GM21515 (cell line): Measurements from ENCODE around the gene PDZRN3.

Source experiments
- ATAC-seq: cut with Tn5 transposase; IDR thresholded peaks from one replicate; pipeline ENCODE4 v1.9.1; 2021; ENCODE audit not compliant: unreplicated experiment

Gene PDZRN3

GRCh38 chr3:73623346-73623745 lies 1.4 kb downstream of the PDZRN3 start:
- ATAC-seq: no peak

GRCh38 chr3:73622091-73622805 lies 2.5 kb downstream of the PDZRN3 start:
- no peak for ATAC-seq

GRCh38 chr3:73621388-73621787 lies 3.4 kb downstream of the PDZRN3 start:
- no peak for ATAC-seq

- ATAC-seq: no peak
Observed at GRCh38 chr3:73618461-73618860, 6.3 kb downstream of the PDZRN3 start.

- ATAC-seq: no peak
Observed at GRCh38 chr3:73616056-73616455, 8.7 kb downstream of the PDZRN3 start.

GRCh38 chr3:73614419-73614818 lies 10.3 kb downstream of the PDZRN3 start:
- no peak for ATAC-seq

GRCh38 chr3:73611176-73611575 lies 13.6 kb downstream of the PDZRN3 start:
- ATAC-seq: no peak

- ATAC-seq: no peak
Observed at GRCh38 chr3:73610493-73610892, 14.2 kb downstream of the PDZRN3 start.

GRCh38 chr3:73609655-73610054 lies 15.1 kb downstream of the PDZRN3 start:
- ATAC-seq: no peak

- no peak for ATAC-seq
Observed at GRCh38 chr3:73609315-73609641, 15.5 kb downstream of the PDZRN3 start.

GRCh38 chr3:73608456-73609314 lies 16.1 kb downstream of the PDZRN3 start:
- no peak for ATAC-seq

GRCh38 chr3:73605861-73606260 lies 18.9 kb downstream of the PDZRN3 start:
- ATAC-seq: no peak

GRCh38 chr3:73605412-73605811 lies 19.3 kb downstream of the PDZRN3 start:
- ATAC-seq: no peak

- no peak for ATAC-seq
Observed at GRCh38 chr3:73604451-73604850, 20.3 kb downstream of the PDZRN3 start.

GRCh38 chr3:73603762-73604171 lies 21.0 kb downstream of the PDZRN3 start:
- no peak for ATAC-seq

GRCh38 chr3:73602170-73602569 lies 22.6 kb downstream of the PDZRN3 start:
- no peak for ATAC-seq

- ATAC-seq: no peak
Observed at GRCh38 chr3:73601481-73601880, 23.3 kb downstream of the PDZRN3 start.

- no peak for ATAC-seq
Observed at GRCh38 chr3:73601011-73601410, 23.7 kb downstream of the PDZRN3 start.

- ATAC-seq: no peak
Observed at GRCh38 chr3:73600293-73600938, 24.3 kb downstream of the PDZRN3 start.

GRCh38 chr3:73599605-73600004 lies 25.1 kb downstream of the PDZRN3 start:
- ATAC-seq: no peak

- no peak for ATAC-seq
Observed at GRCh38 chr3:73597476-73597875, 27.3 kb downstream of the PDZRN3 start.
